ENCODE measurements around the gene INS.

DNA sequence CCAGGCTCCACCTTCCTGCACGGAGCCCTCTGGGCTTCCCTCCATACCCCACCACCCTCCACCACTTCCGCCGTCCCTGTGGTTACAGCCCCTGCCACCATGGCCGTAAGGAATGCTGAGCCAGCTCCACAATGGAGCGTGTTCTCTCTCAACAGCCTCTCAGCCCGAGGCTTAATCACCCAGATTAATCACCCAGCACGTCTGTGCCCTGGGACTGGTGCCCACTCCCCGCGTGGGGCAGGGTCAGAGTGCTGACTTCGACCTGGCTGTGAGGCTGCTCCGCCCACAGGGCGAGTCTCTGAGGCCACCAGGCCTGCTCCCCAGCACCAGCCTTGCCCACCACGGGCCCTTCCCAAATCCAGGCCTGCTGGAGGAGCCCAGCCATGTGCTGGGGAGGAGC, 14.7 kb upstream of the INS start:
- TF ChIP-seq NFE2L1 (CRISPR knock-in tag; IDR thresholded peaks at IDR 0.05; ENCODE audit: borderline replicate concordance) (no peak), RFXAP (CRISPR knock-in tag; IDR thresholded peaks at IDR 0.05; ENCODE audit: borderline replicate concordance) (no peak), GTF2F1 (IDR thresholded peaks at IDR 0.05; ENCODE audit: low read length) (no peak), RORA (CRISPR knock-in tag; IDR thresholded peaks at IDR 0.05) (no peak), CHD2 (IDR thresholded peaks at IDR 0.05; ENCODE audit: low read depth, low read length) (no peak), ZNF143 (CRISPR knock-in tag; IDR thresholded peaks at IDR 0.05) (no peak), CHCHD3 (CRISPR knock-in tag; IDR thresholded peaks at IDR 0.05) (no peak)
- TF ChIP-seq, protein P1, sequence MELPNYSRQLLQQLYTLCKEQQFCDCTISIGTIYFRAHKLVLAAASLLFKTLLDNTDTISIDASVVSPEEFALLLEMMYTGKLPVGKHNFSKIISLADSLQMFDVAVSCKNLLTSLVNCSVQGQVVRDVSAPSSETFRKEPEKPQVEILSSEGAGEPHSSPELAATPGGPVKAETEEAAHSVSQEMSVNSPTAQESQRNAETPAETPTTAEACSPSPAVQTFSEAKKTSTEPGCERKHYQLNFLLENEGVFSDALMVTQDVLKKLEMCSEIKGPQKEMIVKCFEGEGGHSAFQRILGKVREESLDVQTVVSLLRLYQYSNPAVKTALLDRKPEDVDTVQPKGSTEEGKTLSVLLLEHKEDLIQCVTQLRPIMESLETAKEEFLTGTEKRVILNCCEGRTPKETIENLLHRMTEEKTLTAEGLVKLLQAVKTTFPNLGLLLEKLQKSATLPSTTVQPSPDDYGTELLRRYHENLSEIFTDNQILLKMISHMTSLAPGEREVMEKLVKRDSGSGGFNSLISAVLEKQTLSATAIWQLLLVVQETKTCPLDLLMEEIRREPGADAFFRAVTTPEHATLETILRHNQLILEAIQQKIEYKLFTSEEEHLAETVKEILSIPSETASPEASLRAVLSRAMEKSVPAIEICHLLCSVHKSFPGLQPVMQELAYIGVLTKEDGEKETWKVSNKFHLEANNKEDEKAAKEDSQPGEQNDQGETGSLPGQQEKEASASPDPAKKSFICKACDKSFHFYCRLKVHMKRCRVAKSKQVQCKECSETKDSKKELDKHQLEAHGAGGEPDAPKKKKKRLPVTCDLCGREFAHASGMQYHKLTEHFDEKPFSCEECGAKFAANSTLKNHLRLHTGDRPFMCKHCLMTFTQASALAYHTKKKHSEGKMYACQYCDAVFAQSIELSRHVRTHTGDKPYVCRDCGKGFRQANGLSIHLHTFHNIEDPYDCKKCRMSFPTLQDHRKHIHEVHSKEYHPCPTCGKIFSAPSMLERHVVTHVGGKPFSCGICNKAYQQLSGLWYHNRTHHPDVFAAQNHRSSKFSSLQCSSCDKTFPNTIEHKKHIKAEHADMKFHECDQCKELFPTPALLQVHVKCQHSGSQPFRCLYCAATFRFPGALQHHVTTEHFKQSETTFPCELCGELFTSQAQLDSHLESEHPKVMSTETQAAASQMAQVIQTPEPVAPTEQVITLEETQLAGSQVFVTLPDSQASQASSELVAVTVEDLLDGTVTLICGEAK (IDR thresholded peaks at IDR 0.05), result no peak
- TF ChIP-seq, protein P1 (CRISPR knock-in tag; IDR thresholded peaks at IDR 0.05), result no peak
- TF ChIP-seq, protein P2, sequence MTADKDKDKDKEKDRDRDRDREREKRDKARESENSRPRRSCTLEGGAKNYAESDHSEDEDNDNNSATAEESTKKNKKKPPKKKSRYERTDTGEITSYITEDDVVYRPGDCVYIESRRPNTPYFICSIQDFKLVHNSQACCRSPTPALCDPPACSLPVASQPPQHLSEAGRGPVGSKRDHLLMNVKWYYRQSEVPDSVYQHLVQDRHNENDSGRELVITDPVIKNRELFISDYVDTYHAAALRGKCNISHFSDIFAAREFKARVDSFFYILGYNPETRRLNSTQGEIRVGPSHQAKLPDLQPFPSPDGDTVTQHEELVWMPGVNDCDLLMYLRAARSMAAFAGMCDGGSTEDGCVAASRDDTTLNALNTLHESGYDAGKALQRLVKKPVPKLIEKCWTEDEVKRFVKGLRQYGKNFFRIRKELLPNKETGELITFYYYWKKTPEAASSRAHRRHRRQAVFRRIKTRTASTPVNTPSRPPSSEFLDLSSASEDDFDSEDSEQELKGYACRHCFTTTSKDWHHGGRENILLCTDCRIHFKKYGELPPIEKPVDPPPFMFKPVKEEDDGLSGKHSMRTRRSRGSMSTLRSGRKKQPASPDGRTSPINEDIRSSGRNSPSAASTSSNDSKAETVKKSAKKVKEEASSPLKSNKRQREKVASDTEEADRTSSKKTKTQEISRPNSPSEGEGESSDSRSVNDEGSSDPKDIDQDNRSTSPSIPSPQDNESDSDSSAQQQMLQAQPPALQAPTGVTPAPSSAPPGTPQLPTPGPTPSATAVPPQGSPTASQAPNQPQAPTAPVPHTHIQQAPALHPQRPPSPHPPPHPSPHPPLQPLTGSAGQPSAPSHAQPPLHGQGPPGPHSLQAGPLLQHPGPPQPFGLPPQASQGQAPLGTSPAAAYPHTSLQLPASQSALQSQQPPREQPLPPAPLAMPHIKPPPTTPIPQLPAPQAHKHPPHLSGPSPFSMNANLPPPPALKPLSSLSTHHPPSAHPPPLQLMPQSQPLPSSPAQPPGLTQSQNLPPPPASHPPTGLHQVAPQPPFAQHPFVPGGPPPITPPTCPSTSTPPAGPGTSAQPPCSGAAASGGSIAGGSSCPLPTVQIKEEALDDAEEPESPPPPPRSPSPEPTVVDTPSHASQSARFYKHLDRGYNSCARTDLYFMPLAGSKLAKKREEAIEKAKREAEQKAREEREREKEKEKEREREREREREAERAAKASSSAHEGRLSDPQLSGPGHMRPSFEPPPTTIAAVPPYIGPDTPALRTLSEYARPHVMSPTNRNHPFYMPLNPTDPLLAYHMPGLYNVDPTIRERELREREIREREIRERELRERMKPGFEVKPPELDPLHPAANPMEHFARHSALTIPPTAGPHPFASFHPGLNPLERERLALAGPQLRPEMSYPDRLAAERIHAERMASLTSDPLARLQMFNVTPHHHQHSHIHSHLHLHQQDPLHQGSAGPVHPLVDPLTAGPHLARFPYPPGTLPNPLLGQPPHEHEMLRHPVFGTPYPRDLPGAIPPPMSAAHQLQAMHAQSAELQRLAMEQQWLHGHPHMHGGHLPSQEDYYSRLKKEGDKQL (CRISPR knock-in tag; IDR thresholded peaks at IDR 0.05; ENCODE audit: low read depth), result no peak
- TF ChIP-seq, protein P3, sequence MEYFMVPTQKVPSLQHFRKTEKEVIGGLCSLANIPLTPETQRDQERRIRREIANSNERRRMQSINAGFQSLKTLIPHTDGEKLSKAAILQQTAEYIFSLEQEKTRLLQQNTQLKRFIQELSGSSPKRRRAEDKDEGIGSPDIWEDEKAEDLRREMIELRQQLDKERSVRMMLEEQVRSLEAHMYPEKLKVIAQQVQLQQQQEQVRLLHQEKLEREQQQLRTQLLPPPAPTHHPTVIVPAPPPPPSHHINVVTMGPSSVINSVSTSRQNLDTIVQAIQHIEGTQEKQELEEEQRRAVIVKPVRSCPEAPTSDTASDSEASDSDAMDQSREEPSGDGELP (IDR thresholded peaks at IDR 0.05; ENCODE audit: borderline replicate concordance, low read depth), result no peak

Measured in HepG2 (cell line).